Panc1 (cell line): ENCODE results near the gene CFP. TPM values are rescaled to one million over a fixed set of nuclear protein-coding genes. Genes with fewer than 3 reads are reported as not detected.

Experiments
- ATAC-seq: fragments of 200-7000 bp; cut with Tn5 transposase; 2 replicates; pipeline ENCODE4 v1.9.1; 2020; ENCODE audit warnings: mild to moderate bottlenecking, moderate library complexity
- BruUV-seq: library from RNA; stranded (reverse); fragments of 400-500 nt; replicated peaks from 2 replicates; lab custom pipeline; 2021; lab: Mats Ljungman, UMichigan
- CTCF ChIA-PET: fragments of 300-600 bp; sonication (Branson Sonifier 250); formaldehyde crosslinking; loops from one replicate; lab custom pipeline; 2022; ENCODE audit warnings: antibody characterized with exemption; lab: Charles Lee
- POLR2A ChIA-PET: fragments of 300-600 bp; sonication (Branson Sonifier 250); formaldehyde crosslinking; loops from one replicate; lab custom pipeline; 2022; ENCODE audit warnings: antibody characterized with exemption; lab: Charles Lee
- DNase-seq: peaks from one replicate; pipeline ENCODE4 v3.0.0-alpha.2; 2010; ENCODE audit warnings: low read depth, low spot score
- H3K27ac ChIP-seq: 2 replicates; pipeline ENCODE4 v1.5.1; 2011; ENCODE audit warnings: mild to moderate bottlenecking, low read length, inconsistent platforms
- H3K27me3 ChIP-seq: fragments of 200-500 bp; sonication (Bioruptor generic); 2 replicates; pipeline ENCODE4 v1.6.0; 2014; ENCODE audit warnings: low read length, inconsistent platforms; ENCODE audit not compliant: control insufficient read depth, insufficient read depth
- H3K36me3 ChIP-seq: fragments of 200-500 bp; sonication (Bioruptor generic); 2 replicates; pipeline ENCODE4 v1.5.1; 2014; ENCODE audit warnings: inconsistent platforms, mild to moderate bottlenecking, low read length, moderate library complexity; ENCODE audit not compliant: control insufficient read depth, insufficient read depth
- H3K4me1 ChIP-seq: 2 replicates; pipeline ENCODE4 v1.5.1; 2011; ENCODE audit warnings: inconsistent platforms, mild to moderate bottlenecking, low read length, moderate library complexity; ENCODE audit not compliant: control insufficient read depth, insufficient read depth
- H3K4me3 ChIP-seq, 2 experiments: 2 replicates each; pipeline ENCODE4 v1.5.1; 2011 to 2012; ENCODE audit warnings: low read depth in 2 of 2, low read length in 2 of 2, mild to moderate bottlenecking in 2 of 2, inconsistent platforms in 1 of 2, moderate library complexity in 1 of 2
- H3K9me3 ChIP-seq: fragments of 200-500 bp; sonication (Bioruptor generic); 2 replicates; pipeline ENCODE4 v1.5.1; 2014; ENCODE audit warnings: low read depth, mild to moderate bottlenecking, inconsistent platforms, low read length, moderate library complexity; ENCODE audit not compliant: control insufficient read depth, insufficient read depth
- POLR2AphosphoS5 ChIP-seq: IDR thresholded peaks from 2 replicates; pipeline ENCODE4 v1.6.1; 2012; ENCODE audit warnings: mild to moderate bottlenecking, low read depth, low read length, moderate library complexity
- SIN3A ChIP-seq: IDR thresholded peaks from 2 replicates; pipeline ENCODE4 v1.6.1; 2012; ENCODE audit warnings: low read depth, mild to moderate bottlenecking, low read length, moderate library complexity, borderline replicate concordance; ENCODE audit not compliant: insufficient read depth
- TCF7L2 ChIP-seq: IDR thresholded peaks from 2 replicates; pipeline ENCODE4 v1.6.1; 2011; ENCODE audit warnings: mild to moderate bottlenecking, low read depth, low read length, inconsistent platforms
- in situ Hi-C: cut with HindIII; loops from 2 replicates; pipeline ENCODE4 v1.10.0; 2016; ENCODE audit warnings: low sequenced_read_pairs, low pct_unique_long_range_greater_than_20kb
- intact Hi-C: fragments of 100-400 bp; cut with micrococcal nuclease; formaldehyde crosslinking; loops from one replicate; pipeline ENCODE4 v1.10.0; 2022; ENCODE audit not compliant: unreplicated experiment
- total RNA-seq: library from RNA; stranded (reverse); gene quantifications from one replicate; pipeline ENCODE4 v1.2.1, GENCODE V29; 2021; ENCODE audit not compliant: unreplicated experiment
- TF ChIP-seq, protein P1 (sequence below): fragments of 450-650 bp; IDR thresholded peaks from 2 replicates; pipeline ENCODE4 v1.5.1; 2017; ENCODE audit warnings: mild to moderate bottlenecking
- TF ChIP-seq, protein P2 (sequence below), 2 experiments: IDR thresholded peaks; 2 replicates each; pipeline ENCODE4 v1.6.1; 2011 to 2012; ENCODE audit warnings: low read depth in 2 of 2, control low read depth in 1 of 2, low read length in 1 of 2, mild to moderate bottlenecking in 1 of 2, moderate library complexity in 1 of 2; ENCODE audit not compliant: insufficient read depth in 1 of 2

CFP gene
- total RNA-seq, 1 experiment from 2014 or later: 0.59 TPM

- ATAC-seq: no peak
- intact Hi-C loops: no loop called here
- H3K27me3 ChIP-seq: no peaks in the 10 kb centered on the region
These were observed 46.4 kb downstream of the CFP start for GRCh38 chrX:47583240-47583861.

GRCh38 chrX:47581731-47582647, 47.7 kb downstream of the CFP start, which contains the start of gene TIMP1:
Gene TIMP1, plus strand, starts transcription at chrX:47582436. Its CDS starts 980 bp downstream, at chrX:47583416.
- DNase-seq (no peak), ATAC-seq (peak; percentile 96)
- H3K27me3 ChIP-seq: no peaks in the 10 kb centered on the region
- no peaks in the 10 kb centered on the region for H3K36me3 ChIP-seq
- TF ChIP-seq POLR2AphosphoS5: 0 out of 2 replicates have a peak, but pooled peaks have one; percentile 33
- no peak for TF ChIP-seq TCF7L2
- TF ChIP-seq, protein P1, sequence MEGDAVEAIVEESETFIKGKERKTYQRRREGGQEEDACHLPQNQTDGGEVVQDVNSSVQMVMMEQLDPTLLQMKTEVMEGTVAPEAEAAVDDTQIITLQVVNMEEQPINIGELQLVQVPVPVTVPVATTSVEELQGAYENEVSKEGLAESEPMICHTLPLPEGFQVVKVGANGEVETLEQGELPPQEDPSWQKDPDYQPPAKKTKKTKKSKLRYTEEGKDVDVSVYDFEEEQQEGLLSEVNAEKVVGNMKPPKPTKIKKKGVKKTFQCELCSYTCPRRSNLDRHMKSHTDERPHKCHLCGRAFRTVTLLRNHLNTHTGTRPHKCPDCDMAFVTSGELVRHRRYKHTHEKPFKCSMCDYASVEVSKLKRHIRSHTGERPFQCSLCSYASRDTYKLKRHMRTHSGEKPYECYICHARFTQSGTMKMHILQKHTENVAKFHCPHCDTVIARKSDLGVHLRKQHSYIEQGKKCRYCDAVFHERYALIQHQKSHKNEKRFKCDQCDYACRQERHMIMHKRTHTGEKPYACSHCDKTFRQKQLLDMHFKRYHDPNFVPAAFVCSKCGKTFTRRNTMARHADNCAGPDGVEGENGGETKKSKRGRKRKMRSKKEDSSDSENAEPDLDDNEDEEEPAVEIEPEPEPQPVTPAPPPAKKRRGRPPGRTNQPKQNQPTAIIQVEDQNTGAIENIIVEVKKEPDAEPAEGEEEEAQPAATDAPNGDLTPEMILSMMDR: no peak
- no peak for TF ChIP-seq SIN3A
- TF ChIP-seq, protein P2, sequence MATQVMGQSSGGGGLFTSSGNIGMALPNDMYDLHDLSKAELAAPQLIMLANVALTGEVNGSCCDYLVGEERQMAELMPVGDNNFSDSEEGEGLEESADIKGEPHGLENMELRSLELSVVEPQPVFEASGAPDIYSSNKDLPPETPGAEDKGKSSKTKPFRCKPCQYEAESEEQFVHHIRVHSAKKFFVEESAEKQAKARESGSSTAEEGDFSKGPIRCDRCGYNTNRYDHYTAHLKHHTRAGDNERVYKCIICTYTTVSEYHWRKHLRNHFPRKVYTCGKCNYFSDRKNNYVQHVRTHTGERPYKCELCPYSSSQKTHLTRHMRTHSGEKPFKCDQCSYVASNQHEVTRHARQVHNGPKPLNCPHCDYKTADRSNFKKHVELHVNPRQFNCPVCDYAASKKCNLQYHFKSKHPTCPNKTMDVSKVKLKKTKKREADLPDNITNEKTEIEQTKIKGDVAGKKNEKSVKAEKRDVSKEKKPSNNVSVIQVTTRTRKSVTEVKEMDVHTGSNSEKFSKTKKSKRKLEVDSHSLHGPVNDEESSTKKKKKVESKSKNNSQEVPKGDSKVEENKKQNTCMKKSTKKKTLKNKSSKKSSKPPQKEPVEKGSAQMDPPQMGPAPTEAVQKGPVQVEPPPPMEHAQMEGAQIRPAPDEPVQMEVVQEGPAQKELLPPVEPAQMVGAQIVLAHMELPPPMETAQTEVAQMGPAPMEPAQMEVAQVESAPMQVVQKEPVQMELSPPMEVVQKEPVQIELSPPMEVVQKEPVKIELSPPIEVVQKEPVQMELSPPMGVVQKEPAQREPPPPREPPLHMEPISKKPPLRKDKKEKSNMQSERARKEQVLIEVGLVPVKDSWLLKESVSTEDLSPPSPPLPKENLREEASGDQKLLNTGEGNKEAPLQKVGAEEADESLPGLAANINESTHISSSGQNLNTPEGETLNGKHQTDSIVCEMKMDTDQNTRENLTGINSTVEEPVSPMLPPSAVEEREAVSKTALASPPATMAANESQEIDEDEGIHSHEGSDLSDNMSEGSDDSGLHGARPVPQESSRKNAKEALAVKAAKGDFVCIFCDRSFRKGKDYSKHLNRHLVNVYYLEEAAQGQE (IDR thresholded peaks at IDR 0.05; ENCODE audit: insufficient read depth in 1 of 2, low read depth in 2 of 2, low read length in 1 of 2): no peak
- ChIA-PET CTCF (no interaction called here), POLR2A (no interaction called here)
- intact Hi-C loops (no loop called here), in situ Hi-C loops (no loop called here)
- H3K9me3 ChIP-seq: no peaks in the 10 kb centered on the region
- no peaks in the 10 kb centered on the region; the same call in 1 of the 2 replicates for H3K4me1 ChIP-seq
- no TSS peak for BruUV-seq
- peak within 1 kb of the TSS; percentile 49 for H3K27ac ChIP-seq
- H3K4me3 ChIP-seq: peak within 1 kb of the TSS; percentile 27 to 69

More at GRCh38 chrX:47583240-47583861, 46.4 kb downstream of the CFP start:
- Histone ChIP-seq H3K27ac (no peak overlapping the region), H3K36me3 (no peaks in the 10 kb centered on the region), H3K4me3 (peak overlapping the region in 1 of 2 experiments; percentile 69; a peak in 3 of 4 replicates), H3K4me1 (no peaks in the 10 kb centered on the region), H3K9me3 (no peaks in the 10 kb centered on the region)
- in situ Hi-C loops: no loop called here
- TF ChIP-seq, protein P2 (IDR thresholded peaks at IDR 0.05; ENCODE audit: insufficient read depth in 1 of 2, low read depth in 2 of 2, low read length in 1 of 2): no peak
- TF ChIP-seq TCF7L2: no peak
- ChIA-PET POLR2A (no interaction called here), CTCF (no interaction called here)
- DNase-seq: no peak
- BruUV-seq: no TSS peak
